Endothelial cell of umbilical vein (primary cell): Measurements from ENCODE around the gene GKN2.

Experiments used
- POLR2AphosphoS5 ChIP-seq: IDR thresholded peaks from 2 replicates; pipeline ENCODE4 v1.6.1; 2012; ENCODE audit warnings: low read depth, mild to moderate bottlenecking, control low read depth, low read length, moderate library complexity; ENCODE audit not compliant: insufficient read depth
- TF ChIP-seq, protein P1 (sequence below), 2 donors: IDR thresholded peaks; 1 replicate in 1 of 2; 2 replicates in 1 of 2; pipeline ENCODE4 v1.5.1; 2011; ENCODE audit warnings: low read length in 2 of 2, mild to moderate bottlenecking in 2 of 2, moderate library complexity in 2 of 2, control low read depth in 1 of 2, inconsistent platforms in 1 of 2, low read depth in 1 of 2; ENCODE audit not compliant: insufficient read depth in 1 of 2; ENCODE audit errors: extremely low read depth in 1 of 2

DNA sequence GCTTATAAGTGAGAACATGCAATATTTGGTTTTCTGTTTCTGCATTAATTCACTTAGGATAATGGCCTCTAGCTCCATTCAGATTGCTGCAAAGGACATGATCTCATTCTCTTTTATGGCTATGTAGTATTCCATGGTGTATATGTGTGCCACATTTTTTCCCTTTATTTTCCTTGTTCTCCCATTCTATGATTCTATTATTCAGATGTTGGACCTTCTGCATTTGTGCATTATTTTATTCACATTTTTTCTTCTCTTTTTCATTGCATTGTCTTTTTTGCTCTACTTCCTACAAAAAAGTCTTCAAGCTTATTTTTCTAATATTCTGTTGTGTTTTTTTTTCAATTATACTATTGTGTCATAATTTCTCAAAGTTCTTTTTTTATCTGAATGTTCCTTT is 49.2 kb upstream of the GKN2 start:
- TF ChIP-seq, protein P1, sequence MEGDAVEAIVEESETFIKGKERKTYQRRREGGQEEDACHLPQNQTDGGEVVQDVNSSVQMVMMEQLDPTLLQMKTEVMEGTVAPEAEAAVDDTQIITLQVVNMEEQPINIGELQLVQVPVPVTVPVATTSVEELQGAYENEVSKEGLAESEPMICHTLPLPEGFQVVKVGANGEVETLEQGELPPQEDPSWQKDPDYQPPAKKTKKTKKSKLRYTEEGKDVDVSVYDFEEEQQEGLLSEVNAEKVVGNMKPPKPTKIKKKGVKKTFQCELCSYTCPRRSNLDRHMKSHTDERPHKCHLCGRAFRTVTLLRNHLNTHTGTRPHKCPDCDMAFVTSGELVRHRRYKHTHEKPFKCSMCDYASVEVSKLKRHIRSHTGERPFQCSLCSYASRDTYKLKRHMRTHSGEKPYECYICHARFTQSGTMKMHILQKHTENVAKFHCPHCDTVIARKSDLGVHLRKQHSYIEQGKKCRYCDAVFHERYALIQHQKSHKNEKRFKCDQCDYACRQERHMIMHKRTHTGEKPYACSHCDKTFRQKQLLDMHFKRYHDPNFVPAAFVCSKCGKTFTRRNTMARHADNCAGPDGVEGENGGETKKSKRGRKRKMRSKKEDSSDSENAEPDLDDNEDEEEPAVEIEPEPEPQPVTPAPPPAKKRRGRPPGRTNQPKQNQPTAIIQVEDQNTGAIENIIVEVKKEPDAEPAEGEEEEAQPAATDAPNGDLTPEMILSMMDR (IDR thresholded peaks at IDR 0.05; ENCODE audit: extremely low read depth in 1 of 2, insufficient read depth in 1 of 2, low read depth in 1 of 2, low read length in 2 of 2) = no peak
- TF ChIP-seq POLR2AphosphoS5 = no peak
